Breast epithelium (tissue), 3 donors: ENCODE data around the gene SPATA22.

Source experiments
- CTCF ChIP-seq, 3 donors: fragments of 450-650 bp; IDR thresholded peaks; one replicate each; pipeline ENCODE4 v1.5.1; 2016 to 2017; ENCODE audit warnings: antibody characterized with exemption in 3 of 3, mild to moderate bottlenecking in 3 of 3, moderate library complexity in 3 of 3
- POLR2A ChIP-seq: fragments of 450-650 bp; IDR thresholded peaks from one replicate; pipeline ENCODE4 v1.6.1; 2016; ENCODE audit warnings: antibody characterized with exemption, mild to moderate bottlenecking, moderate library complexity

- no peak for TF ChIP-seq CTCF (IDR thresholded peaks at IDR 0.05)
- no peak for TF ChIP-seq POLR2A
These were observed 24.0 kb downstream of the SPATA22 start for GRCh38 chr17:3447625-3448024.
